GM13976 (cell line): ENCODE data around the gene CGRRF1.

Source experiments
- DNase-seq: peaks from one replicate; pipeline ENCODE4 v3.0.0; 2012; ENCODE audit warnings: low spot score
- in situ Hi-C: fragments of 300-500 bp; cut with MboI; formaldehyde crosslinking; loops from one replicate; pipeline ENCODE4 v1.12.0; 2022; ENCODE audit warnings: low sequenced_read_pairs, mixed read lengths, inconsistent platforms; ENCODE audit not compliant: unreplicated experiment
- TF ChIP-seq, protein P1 (sequence below): IDR thresholded peaks from 2 replicates; pipeline ENCODE4 v1.5.1; 2012; ENCODE audit warnings: borderline replicate concordance, mild to moderate bottlenecking; ENCODE audit not compliant: insufficient read depth; ENCODE audit errors: extremely low read depth, missing control alignments, control extremely low read depth

The CGRRF1 gene

DNA sequence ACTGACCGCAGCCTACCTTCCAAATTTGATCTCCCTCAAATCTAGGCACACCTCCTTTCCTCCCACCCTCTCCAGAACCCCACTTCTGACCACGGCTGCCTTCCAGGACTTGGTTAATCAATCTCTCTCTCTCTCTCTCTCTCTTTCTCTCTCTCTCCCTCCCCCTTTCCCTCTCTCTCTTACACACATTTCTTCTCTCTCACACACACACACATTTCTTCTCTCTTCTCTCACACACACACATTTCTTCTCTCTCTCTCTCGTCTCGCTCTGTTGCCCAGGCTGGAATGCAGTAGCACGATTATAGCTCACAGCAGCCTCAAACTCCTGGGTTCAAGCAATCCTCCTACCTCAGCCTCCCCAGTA lies 20.4 kb upstream of the CGRRF1 start:
- in situ Hi-C loops: no loop called here
- DNase-seq: no peak
- TF ChIP-seq, protein P1, sequence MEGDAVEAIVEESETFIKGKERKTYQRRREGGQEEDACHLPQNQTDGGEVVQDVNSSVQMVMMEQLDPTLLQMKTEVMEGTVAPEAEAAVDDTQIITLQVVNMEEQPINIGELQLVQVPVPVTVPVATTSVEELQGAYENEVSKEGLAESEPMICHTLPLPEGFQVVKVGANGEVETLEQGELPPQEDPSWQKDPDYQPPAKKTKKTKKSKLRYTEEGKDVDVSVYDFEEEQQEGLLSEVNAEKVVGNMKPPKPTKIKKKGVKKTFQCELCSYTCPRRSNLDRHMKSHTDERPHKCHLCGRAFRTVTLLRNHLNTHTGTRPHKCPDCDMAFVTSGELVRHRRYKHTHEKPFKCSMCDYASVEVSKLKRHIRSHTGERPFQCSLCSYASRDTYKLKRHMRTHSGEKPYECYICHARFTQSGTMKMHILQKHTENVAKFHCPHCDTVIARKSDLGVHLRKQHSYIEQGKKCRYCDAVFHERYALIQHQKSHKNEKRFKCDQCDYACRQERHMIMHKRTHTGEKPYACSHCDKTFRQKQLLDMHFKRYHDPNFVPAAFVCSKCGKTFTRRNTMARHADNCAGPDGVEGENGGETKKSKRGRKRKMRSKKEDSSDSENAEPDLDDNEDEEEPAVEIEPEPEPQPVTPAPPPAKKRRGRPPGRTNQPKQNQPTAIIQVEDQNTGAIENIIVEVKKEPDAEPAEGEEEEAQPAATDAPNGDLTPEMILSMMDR: no peak

DNA sequence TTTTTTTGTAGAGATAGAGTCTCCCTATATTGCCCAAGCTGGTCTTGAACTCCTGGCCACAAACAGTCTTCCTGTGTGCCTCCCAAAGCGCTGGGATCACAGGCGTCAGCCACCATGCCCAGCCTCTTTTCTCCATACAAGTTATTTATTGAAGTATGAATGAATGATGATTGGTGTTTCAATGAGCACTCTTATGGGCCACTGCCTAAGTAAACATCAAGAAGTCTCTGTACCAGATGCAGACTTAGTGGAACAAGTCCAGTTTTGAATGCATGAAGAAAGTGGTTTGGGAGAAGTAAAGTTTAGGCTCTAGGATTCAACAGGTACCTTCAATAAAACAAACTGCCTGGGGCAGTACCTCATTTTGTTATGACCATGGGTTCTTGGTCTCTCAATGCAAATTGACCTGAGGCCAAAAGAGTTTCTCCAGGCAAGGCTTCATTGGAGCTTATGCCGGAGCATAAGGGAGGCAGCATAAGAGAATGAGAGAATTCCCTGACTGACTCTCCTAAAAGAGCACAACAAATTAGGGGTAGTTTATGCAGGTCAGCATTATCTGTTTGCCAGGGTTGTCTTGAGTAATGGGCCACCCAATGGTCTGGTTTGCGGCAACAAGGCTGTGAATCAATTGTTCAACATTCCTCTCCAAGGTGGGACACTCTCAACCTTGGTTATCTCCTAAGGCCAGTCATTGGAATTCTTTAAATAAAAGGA lies 19.8 kb upstream of the CGRRF1 start:
- no peak for DNase-seq
- TF ChIP-seq, protein P1: no peak
- in situ Hi-C loops: no loop called here

GRCh38 chr14:54490445-54491175 lies 19.1 kb upstream of the CGRRF1 start:
- DNase-seq: no peak
- TF ChIP-seq, protein P1: no peak
- in situ Hi-C loops: no loop called here

DNA sequence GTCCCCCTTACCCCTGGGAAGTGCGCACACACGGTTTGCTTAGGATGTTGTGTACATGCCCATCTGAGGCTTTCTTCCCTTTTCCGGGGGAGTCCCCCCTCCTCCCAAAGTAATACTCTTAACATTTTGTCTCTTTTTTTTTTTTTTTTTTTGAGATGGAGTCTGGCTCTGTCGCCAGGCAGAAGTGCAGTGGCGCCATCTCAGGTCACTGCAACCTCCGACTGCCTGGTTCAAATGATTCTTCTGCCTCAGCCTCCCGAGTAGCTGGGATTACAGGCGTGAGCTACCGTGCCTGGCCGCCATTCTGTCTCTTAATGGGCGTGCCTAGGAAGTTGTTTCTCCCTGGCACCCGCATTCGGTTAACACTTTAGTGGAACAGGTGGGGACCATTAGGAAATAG lies 16.4 kb upstream of the CGRRF1 start:
- in situ Hi-C loops: no loop called here
- DNase-seq: no peak
- TF ChIP-seq, protein P1: no peak

- in situ Hi-C loops: no loop called here
- DNase-seq: no peak
- TF ChIP-seq, protein P1: no peak
Measured at GRCh38 chr14:54497224-54497623, 12.5 kb upstream of the CGRRF1 start.

DNA sequence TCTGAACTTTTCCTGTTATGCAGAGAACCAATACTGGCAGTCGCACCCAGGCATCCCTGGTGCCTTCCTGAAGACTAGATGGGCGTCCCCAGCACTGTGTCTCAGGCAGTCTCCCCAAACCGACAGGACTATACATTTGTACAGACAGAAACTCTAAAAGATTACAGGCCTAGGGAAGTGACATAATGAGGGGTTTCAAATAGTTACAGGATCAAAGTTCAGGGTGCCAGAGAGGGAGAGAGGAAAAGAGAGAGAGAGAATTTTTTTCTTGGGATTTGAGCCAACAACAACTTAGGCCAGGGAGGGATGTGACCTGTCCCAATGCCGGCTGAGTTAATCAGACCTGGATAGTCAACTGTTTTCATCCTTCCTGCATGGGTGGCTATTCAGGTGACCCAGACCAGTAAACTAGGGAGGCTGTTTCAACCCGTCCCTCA lies 11.6 kb upstream of the CGRRF1 start:
- TF ChIP-seq, protein P1: no peak
- in situ Hi-C loops: no loop called here
- DNase-seq: no peak
